Colonic mucosa (tissue), 4 donors: ENCODE results near the gene PIEZO2. TPM values are rescaled to one million over a fixed set of nuclear protein-coding genes. Genes with fewer than 3 reads are reported as not detected.

Source experiments
- DNase-seq: peaks from one replicate; pipeline ENCODE4 v3.0.0-alpha.2; 2020
- H3K27ac ChIP-seq: fragments of 200-600 bp; one replicate; pipeline ENCODE4 v1.8.0; 2021
- H3K27me3 ChIP-seq: fragments of 200-600 bp; one replicate; pipeline ENCODE4 v1.8.0; 2021
- H3K36me3 ChIP-seq: fragments of 200-600 bp; one replicate; pipeline ENCODE4 v1.8.0; 2021
- H3K4me1 ChIP-seq: fragments of 200-600 bp; one replicate; pipeline ENCODE4 v1.8.0; 2021; ENCODE audit warnings: mild to moderate bottlenecking
- H3K4me3 ChIP-seq: fragments of 200-600 bp; one replicate; pipeline ENCODE4 v1.8.0; 2021
- H3K9ac ChIP-seq, 2 donors: one replicate each; pipeline ENCODE4 v1.7.0; 2013; ENCODE audit warnings: control low read depth in 2 of 2, low read depth in 2 of 2, low read length in 2 of 2
- H3K9me3 ChIP-seq: fragments of 200-600 bp; one replicate; pipeline ENCODE4 v1.8.0; 2021
- CTCF ChIP-seq: fragments of 200-600 bp; IDR thresholded peaks from one replicate; pipeline ENCODE4 v1.8.0; 2022; ENCODE audit warnings: antibody characterized with exemption, mild to moderate bottlenecking
- intact Hi-C: fragments of 100-400 bp; cut with DNase I; formaldehyde crosslinking; loops from one replicate; pipeline ENCODE4 v1.14.1; 2022
- total RNA-seq, 2 donors: library from RNA; stranded (reverse); fragmentation: NEBNext Ultra II Directional in 1 of 2; extraction: Animal tissue kit (Norgen Biotek cat#: 25700) in 1 of 2; gene quantifications; one replicate each; pipeline ENCODE4 v1.2.1, GENCODE V29; 2021
- donor health status: healthy.
- donor health status: DM: no; HTN: no; CAD: no.
- donor health status: DM: no; HTN: no; CAD: no.

Gene PIEZO2
- total RNA-seq, 2 donors from 2014 or later: 0.79 to 4.0 TPM

GRCh38 chr18:11046140-11046539 is 103.2 kb downstream of the PIEZO2 start:
- H3K27ac ChIP-seq: no peak overlapping the region
- H3K4me3 ChIP-seq: no peak overlapping the region
- no peaks in the 10 kb centered on the region for H3K27me3 ChIP-seq
- H3K9ac ChIP-seq: no peak overlapping the region
- no peak for TF ChIP-seq CTCF
- no peak for DNase-seq
- no peaks in the 10 kb centered on the region for H3K9me3 ChIP-seq
- H3K4me1 ChIP-seq: no peaks in the 10 kb centered on the region
- intact Hi-C loops: loop anchor here (2.0 to 10.0 kb wide), 2 partner anchors 109 to 193 kb away; no protein-coding TSS in a partner anchor
- no peaks in the 10 kb centered on the region for H3K36me3 ChIP-seq

- no peak overlapping the region for H3K9ac ChIP-seq
- no peak for DNase-seq
- H3K27ac ChIP-seq: no peak overlapping the region
- H3K36me3 ChIP-seq: no peaks in the 10 kb centered on the region
- no peaks in the 10 kb centered on the region for H3K4me1 ChIP-seq
- no peaks in the 10 kb centered on the region for H3K9me3 ChIP-seq
- no peak overlapping the region for H3K4me3 ChIP-seq
- no peaks in the 10 kb centered on the region for H3K27me3 ChIP-seq
- no peak for TF ChIP-seq CTCF
- intact Hi-C loops: loop anchor here (10.0 kb wide), 1 partner anchor 111 kb away; no protein-coding TSS in a partner anchor
Measured at GRCh38 chr18:11043694-11044093, 105.7 kb downstream of the PIEZO2 start.

GRCh38 chr18:11042247-11042646 is 107.1 kb downstream of the PIEZO2 start:
- no peak overlapping the region for H3K27ac ChIP-seq
- H3K9ac ChIP-seq: no peak overlapping the region
- TF ChIP-seq CTCF: no peak
- H3K4me1 ChIP-seq: no peaks in the 10 kb centered on the region
- no peaks in the 10 kb centered on the region for H3K27me3 ChIP-seq
- no peaks in the 10 kb centered on the region for H3K36me3 ChIP-seq
- no peaks in the 10 kb centered on the region for H3K9me3 ChIP-seq
- no peak for DNase-seq
- intact Hi-C loops: loop anchor here (10.0 kb wide), 1 partner anchor 113 kb away; no protein-coding TSS in a partner anchor
- no peak overlapping the region for H3K4me3 ChIP-seq

DNA sequence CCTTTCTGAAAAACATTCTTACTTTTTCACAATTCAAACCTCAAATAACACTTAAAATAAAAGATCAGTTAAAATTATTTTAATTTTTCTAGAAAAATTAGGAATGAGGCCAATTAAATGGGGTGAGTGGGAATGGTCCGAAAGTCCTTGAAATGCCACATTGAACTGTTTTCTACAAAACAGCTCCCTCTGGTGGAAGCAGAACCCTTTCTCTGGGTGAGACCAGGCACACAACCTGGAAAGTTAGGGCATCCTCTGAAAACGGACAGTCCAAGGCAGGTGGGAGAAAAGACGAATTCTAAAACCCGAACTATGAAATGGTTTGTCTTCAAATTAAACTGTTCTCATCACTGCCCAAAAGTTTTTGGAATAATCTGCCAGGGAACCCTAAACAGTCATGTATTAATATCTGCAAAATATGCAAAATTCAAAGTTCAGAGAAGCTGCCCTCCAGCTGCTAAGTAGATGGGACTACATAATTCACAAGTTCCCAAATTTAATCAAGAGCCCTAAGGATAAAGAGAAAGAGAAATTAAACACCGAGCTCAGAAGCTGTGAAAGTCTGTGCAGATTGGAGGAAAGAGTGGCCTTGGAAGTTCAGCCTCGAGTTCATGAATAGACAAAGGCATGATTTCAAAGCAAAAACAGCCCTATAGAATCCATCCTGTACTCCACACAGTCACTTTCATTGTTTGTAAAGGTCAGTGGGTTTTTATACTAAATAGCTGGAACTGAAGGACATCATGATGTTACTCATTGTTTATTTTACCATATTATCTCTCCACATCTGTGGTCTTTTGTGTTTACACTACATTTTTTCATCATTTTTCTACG is 108.3 kb downstream of the PIEZO2 start:
- Histone ChIP-seq H3K9me3 (no peaks in the 10 kb centered on the region), H3K27ac (no peak overlapping the region), H3K4me1 (no peaks in the 10 kb centered on the region), H3K27me3 (no peaks in the 10 kb centered on the region), H3K36me3 (no peaks in the 10 kb centered on the region), H3K9ac (no peak overlapping the region), H3K4me3 (no peak overlapping the region)
- peak; percentile 71 for TF ChIP-seq CTCF
- peak; percentile 84 for DNase-seq
- intact Hi-C loops: loop anchor here (10.0 kb wide), 1 partner anchor 114 kb away; no protein-coding TSS in a partner anchor

- no peaks in the 10 kb centered on the region for H3K9me3 ChIP-seq
- no peaks in the 10 kb centered on the region for H3K36me3 ChIP-seq
- H3K27ac ChIP-seq: no peak overlapping the region
- H3K27me3 ChIP-seq: no peaks in the 10 kb centered on the region
- no peak overlapping the region for H3K4me3 ChIP-seq
- H3K4me1 ChIP-seq: no peaks in the 10 kb centered on the region
- TF ChIP-seq CTCF: no peak
- intact Hi-C loops: loop anchor here (10.0 kb wide), 1 partner anchor 114 kb away; no protein-coding TSS in a partner anchor
- DNase-seq: no peak
- H3K9ac ChIP-seq: no peak overlapping the region
Measured at GRCh38 chr18:11040359-11040758, 109.0 kb downstream of the PIEZO2 start.
